Thyroid gland (tissue), 4 donors: ENCODE data around the gene TP53I13. TPM values are rescaled to one million over a fixed set of nuclear protein-coding genes. Genes with fewer than 3 reads are reported as not detected.
A peak's percentile ranks its signal among the peaks of the same experiment; 100 is the strongest.

Experiments used
- DNase-seq, 2 donors: peaks; one replicate each; pipeline ENCODE4 v3.0.0-alpha.2; 2019
- H3K27ac ChIP-seq, 3 donors: fragments of 200-600 bp; sonication (generic); 1 replicate in 2 of 3; 2 replicates in 1 of 3; pipeline ENCODE4 v1.5.1; 2016 to 2019; ENCODE audit warnings: mild to moderate bottlenecking in 1 of 3, moderate library complexity in 1 of 3
- H3K27me3 ChIP-seq: fragments of 200-600 bp; sonication (generic); one replicate; pipeline ENCODE4 v1.5.1; 2019
- H3K36me3 ChIP-seq, 2 donors: fragments of 200-600 bp; sonication (generic); one replicate each; pipeline ENCODE4 v1.5.1; 2016 to 2019
- H3K4me1 ChIP-seq, 2 donors: fragments of 200-600 bp; sonication (generic); one replicate each; pipeline ENCODE4 v1.5.1; 2017 to 2019
- H3K4me3 ChIP-seq, 3 donors: fragments of 200-600 bp; sonication (generic); replicated peaks in 1 of 3; 1 replicate in 2 of 3; 2 replicates in 1 of 3; pipeline ENCODE4 v1.5.1; 2016; ENCODE audit warnings: mild to moderate bottlenecking in 1 of 3
- H3K9me3 ChIP-seq: fragments of 200-600 bp; sonication (generic); one replicate; pipeline ENCODE4 v1.5.1; 2017
- POLR2A ChIP-seq, 2 donors: fragments of 450-650 bp; IDR thresholded peaks; one replicate each; pipeline ENCODE4 v1.6.1; 2017; ENCODE audit warnings: antibody characterized with exemption in 2 of 2, mild to moderate bottlenecking in 2 of 2, moderate library complexity in 1 of 2
- WGBS, 2 donors: methylation state at CpG; one replicate each; pipeline ENCODE4 v1.1.5; 2017; 5-methylcytosine and 5-hydroxymethylcytosine counted together
- intact Hi-C: fragments of 100-400 bp; cut with DNase I; formaldehyde crosslinking; loops from one replicate; pipeline ENCODE4 v1.15.1; 2023
- total RNA-seq, 4 donors: library from RNA; depleted of rRNA; stranded (reverse); fragments of >200 nt; gene quantifications; one replicate each; pipeline ENCODE4 v1.2.3, GENCODE V29; 2016
- TF ChIP-seq, protein P1 (sequence below), 6 experiments: fragments of 200-600 bp in 3 of 6; fragments of 450-650 bp in 3 of 6; sonication (generic) in 3 of 6; IDR thresholded peaks; one replicate each; pipeline ENCODE4 v1.5.1; 2016 to 2019; ENCODE audit warnings: antibody characterized with exemption in 6 of 6, mild to moderate bottlenecking in 2 of 6, inconsistent platforms in 1 of 6, moderate library complexity in 1 of 6

Gene TP53I13
- total RNA-seq, 4 donors from 2014 or later = 54.7 to 79.0 (median 57.4) TPM

DNA sequence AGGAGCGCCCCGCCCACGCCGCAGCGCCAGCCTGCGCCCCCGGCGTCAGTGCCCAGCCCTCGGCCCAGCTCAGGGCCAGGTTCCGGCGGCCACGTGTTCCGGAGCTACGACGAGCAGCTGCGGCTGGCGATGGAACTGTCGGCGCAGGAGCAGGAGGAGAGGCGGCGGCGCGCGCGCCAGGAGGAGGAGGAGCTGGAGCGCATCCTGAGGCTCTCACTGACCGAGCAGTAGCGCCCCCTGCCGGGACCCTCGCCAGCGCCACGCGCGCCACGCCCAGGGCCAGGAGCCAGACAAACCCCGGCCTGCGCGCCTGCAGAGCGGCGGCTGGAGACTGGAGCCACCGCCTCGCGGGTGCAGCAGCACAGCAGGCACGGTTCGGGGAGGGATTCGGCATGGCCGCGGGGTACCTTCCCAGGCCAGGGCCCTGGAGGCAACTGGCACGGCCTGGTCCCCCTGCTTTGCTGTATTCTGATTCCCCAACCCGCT, 44.9 kb downstream of the TP53I13 start:
- Histone ChIP-seq H3K9me3 (no peaks in the 10 kb centered on the region), H3K4me1 (peaks cover 47 to 49% of the 10 kb centered on the region in 2 donors), H3K4me3 (peak overlapping the region in 1 of 3 donors; percentile 20), H3K36me3 (no peaks in the 10 kb centered on the region), H3K27me3 (no peaks in the 10 kb centered on the region), H3K27ac (no peak overlapping the region)
- WGBS, 2 donors = 0% methylated on average over 2 of the region's 50 CpGs
- TF ChIP-seq, protein P1, sequence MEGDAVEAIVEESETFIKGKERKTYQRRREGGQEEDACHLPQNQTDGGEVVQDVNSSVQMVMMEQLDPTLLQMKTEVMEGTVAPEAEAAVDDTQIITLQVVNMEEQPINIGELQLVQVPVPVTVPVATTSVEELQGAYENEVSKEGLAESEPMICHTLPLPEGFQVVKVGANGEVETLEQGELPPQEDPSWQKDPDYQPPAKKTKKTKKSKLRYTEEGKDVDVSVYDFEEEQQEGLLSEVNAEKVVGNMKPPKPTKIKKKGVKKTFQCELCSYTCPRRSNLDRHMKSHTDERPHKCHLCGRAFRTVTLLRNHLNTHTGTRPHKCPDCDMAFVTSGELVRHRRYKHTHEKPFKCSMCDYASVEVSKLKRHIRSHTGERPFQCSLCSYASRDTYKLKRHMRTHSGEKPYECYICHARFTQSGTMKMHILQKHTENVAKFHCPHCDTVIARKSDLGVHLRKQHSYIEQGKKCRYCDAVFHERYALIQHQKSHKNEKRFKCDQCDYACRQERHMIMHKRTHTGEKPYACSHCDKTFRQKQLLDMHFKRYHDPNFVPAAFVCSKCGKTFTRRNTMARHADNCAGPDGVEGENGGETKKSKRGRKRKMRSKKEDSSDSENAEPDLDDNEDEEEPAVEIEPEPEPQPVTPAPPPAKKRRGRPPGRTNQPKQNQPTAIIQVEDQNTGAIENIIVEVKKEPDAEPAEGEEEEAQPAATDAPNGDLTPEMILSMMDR (IDR thresholded peaks at IDR 0.05) = peak; percentile 34 to 95 (median 86)
- peak in 1 of 2 donors; percentile 45 for TF ChIP-seq POLR2A (IDR thresholded peaks at IDR 0.05)
- DNase-seq = peak; percentile 96 to 97
- intact Hi-C loops = no loop called here

DNA sequence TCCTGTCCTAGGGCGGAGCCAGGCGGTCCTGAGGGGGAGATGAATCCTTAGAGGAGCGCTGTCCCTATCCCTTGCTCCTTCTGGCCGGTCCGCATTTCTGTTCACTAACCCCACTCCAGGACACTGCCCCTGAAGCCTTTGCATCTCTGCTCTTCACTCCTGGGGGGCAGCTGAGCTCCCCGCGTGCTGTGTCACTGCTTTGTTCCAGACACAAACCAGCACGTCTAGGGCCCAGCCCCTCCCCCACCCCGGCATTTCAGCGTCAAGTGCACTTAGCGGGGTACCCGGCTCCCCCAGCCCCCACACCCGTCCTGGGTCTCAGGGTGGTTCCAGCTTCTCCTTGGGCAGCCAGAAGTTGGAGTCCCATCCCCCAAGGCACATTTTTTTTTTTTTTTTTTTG, 45.4 kb downstream of the TP53I13 start:
- WGBS, 2 donors = 10 to 26% methylated on average over 10 to 13 of the region's 13 CpGs
- Histone ChIP-seq H3K4me1 (peaks cover 47 to 49% of the 10 kb centered on the region in 2 donors), H3K9me3 (no peaks in the 10 kb centered on the region), H3K27me3 (no peaks in the 10 kb centered on the region), H3K4me3 (peak overlapping the region in 1 of 3 donors; percentile 20), H3K27ac (no peak overlapping the region), H3K36me3 (no peaks in the 10 kb centered on the region)
- peak in 1 of 2 donors; percentile 28 for DNase-seq
- intact Hi-C loops = no loop called here
- TF ChIP-seq POLR2A (IDR thresholded peaks at IDR 0.05) = no peak
- TF ChIP-seq, protein P1 (IDR thresholded peaks at IDR 0.05) = no peak

DNA sequence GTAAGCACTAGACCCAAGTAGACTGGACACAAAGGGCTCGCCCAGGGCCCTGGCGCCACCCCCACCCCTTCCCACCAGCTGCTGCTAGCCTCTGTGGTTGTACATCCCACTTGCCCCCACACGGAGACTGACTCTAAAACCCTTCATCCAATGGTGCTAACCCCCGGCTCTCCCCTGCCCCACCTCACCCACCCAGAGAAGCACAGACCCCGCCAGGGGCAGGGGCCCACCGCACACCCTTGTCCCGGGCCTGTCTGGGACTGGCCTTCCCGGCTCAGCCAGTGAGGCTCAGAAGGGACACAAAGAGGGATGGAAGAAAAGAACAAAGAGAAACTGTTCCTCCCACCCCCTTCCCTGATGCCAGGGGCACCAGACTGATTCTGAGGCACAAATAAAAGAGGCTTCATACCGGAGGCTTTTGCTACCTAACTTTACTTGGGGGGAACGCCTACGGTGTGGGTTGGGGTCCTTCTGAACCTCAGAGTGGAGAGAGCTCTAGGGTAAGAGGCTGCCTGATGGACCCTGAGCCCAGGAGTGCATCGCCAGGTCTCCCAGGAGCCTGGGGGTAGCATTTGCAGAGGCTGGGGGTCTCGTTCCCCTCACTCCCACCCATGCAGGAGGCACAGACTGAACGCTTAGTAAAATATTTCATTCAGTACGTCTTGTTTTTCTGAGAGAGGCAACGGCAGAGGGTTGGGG, 46.0 kb downstream of the TP53I13 start:
- Histone ChIP-seq H3K27ac (no peak overlapping the region), H3K9me3 (no peaks in the 10 kb centered on the region), H3K4me1 (peaks cover 47 to 54% of the 10 kb centered on the region in 2 donors), H3K27me3 (no peaks in the 10 kb centered on the region), H3K36me3 (no peaks in the 10 kb centered on the region), H3K4me3 (no peak overlapping the region)
- no peak for DNase-seq
- TF ChIP-seq, protein P1 (IDR thresholded peaks at IDR 0.05) = no peak
- TF ChIP-seq POLR2A (IDR thresholded peaks at IDR 0.05) = no peak
- WGBS, 2 donors = 52 to 62% methylated on average over 11 to 13 of the region's 16 CpGs
- intact Hi-C loops = loop anchor here (5.0 kb wide), 1 partner anchor 32 kb away; no protein-coding TSS in a partner anchor

DNA sequence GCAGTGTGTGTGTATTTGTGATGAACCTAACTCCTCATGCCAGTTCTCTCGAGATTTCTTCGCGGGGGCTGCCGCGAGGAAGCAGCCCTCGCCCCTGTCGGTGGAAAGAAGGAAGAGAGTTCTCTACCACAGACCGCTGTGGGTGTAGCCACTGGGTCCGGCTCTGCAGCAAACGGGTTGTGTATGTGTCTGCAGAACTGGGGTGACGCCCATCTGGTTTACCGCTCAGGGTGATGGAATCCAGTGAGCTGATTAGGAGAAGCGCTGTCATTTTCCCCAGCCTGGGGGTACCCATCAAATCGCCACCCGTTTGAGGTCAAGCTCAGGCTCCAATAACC, 46.5 kb downstream of the TP53I13 start:
- peaks cover 47 to 59% of the 10 kb centered on the region in 2 donors for H3K4me1 ChIP-seq
- H3K27me3 ChIP-seq = no peaks in the 10 kb centered on the region
- peak in 1 of 2 donors; percentile 22 for DNase-seq
- H3K4me3 ChIP-seq = peak overlapping the region in 1 of 3 donors; percentile 21
- 39 to 51% methylated on average over 15 of the region's 15 CpGs for WGBS, 2 donors
- intact Hi-C loops = loop anchor here (5.0 kb wide), 1 partner anchor 33 kb away; no protein-coding TSS in a partner anchor
- H3K9me3 ChIP-seq = no peaks in the 10 kb centered on the region
- no peaks in the 10 kb centered on the region for H3K36me3 ChIP-seq
- TF ChIP-seq, protein P1 (IDR thresholded peaks at IDR 0.05) = no peak
- TF ChIP-seq POLR2A (IDR thresholded peaks at IDR 0.05) = no peak
- no peak overlapping the region for H3K27ac ChIP-seq
